Skeletal muscle tissue (tissue), 4 donors: ENCODE results near the gene ATXN1. TPM values are rescaled to one million over a fixed set of nuclear protein-coding genes. Genes with fewer than 3 reads are reported as not detected.

Experiments
- H3K27ac ChIP-seq: one replicate; pipeline ENCODE4 v1.7.0; 2013; ENCODE audit warnings: mild to moderate bottlenecking, low read depth, low read length, inconsistent platforms
- H3K27me3 ChIP-seq, 3 donors: one replicate each; pipeline ENCODE4 v1.7.0; 2013; ENCODE audit warnings: low read length in 3 of 3; ENCODE audit not compliant: control insufficient read depth in 3 of 3, insufficient read depth in 3 of 3
- H3K36me3 ChIP-seq, 3 donors: one replicate each; pipeline ENCODE4 v1.7.0; 2013; ENCODE audit warnings: low read length in 3 of 3; ENCODE audit not compliant: control insufficient read depth in 3 of 3, insufficient read depth in 3 of 3
- H3K4me1 ChIP-seq, 3 donors: one replicate each; pipeline ENCODE4 v1.7.0; 2013; ENCODE audit warnings: low read length in 3 of 3, mild to moderate bottlenecking in 3 of 3; ENCODE audit not compliant: control insufficient read depth in 3 of 3, insufficient read depth in 3 of 3
- H3K4me3 ChIP-seq, 3 donors: one replicate each; pipeline ENCODE4 v1.7.0; 2013; ENCODE audit warnings: low read length in 3 of 3
- H3K9ac ChIP-seq, 3 donors: one replicate each; pipeline ENCODE4 v1.7.0; 2013; ENCODE audit warnings: low read length in 3 of 3, mild to moderate bottlenecking in 3 of 3, moderate library complexity in 2 of 3, low read depth in 1 of 3
- H3K9me3 ChIP-seq, 3 donors: one replicate each; pipeline ENCODE4 v1.7.0; 2013; ENCODE audit warnings: low read length in 3 of 3; ENCODE audit not compliant: control insufficient read depth in 3 of 3
- total RNA-seq: library from RNA; depleted of rRNA; stranded (reverse); fragments of >200 nt; gene quantifications from one replicate; pipeline ENCODE4 v1.2.3, GENCODE V29; 2014
- donor health status: Osteomylitis.

Gene ATXN1
- total RNA-seq, 1 donor from 2014 or later = 30.8 TPM

GRCh38 chr6:16494793-16495192 lies 266.5 kb downstream of the ATXN1 start:
- Histone ChIP-seq H3K4me3 (no peak overlapping the region), H3K36me3 (no peaks in the 10 kb centered on the region), H3K27me3 (no peaks in the 10 kb centered on the region), H3K27ac (no peak overlapping the region), H3K9ac (no peak overlapping the region), H3K4me1 (peaks cover 2 to 15% (median 6%) of the 10 kb centered on the region in 3 donors), H3K9me3 (no peaks in the 10 kb centered on the region)

GRCh38 chr6:16493802-16494201 lies 267.5 kb downstream of the ATXN1 start:
- Histone ChIP-seq H3K27me3 (no peaks in the 10 kb centered on the region), H3K27ac (no peak overlapping the region), H3K9me3 (no peaks in the 10 kb centered on the region), H3K36me3 (no peaks in the 10 kb centered on the region), H3K9ac (no peak overlapping the region), H3K4me1 (peaks cover 5 to 22% (median 10%) of the 10 kb centered on the region in 3 donors), H3K4me3 (no peak overlapping the region)

GRCh38 chr6:16493112-16493511 lies 268.1 kb downstream of the ATXN1 start:
- Histone ChIP-seq H3K9me3 (no peaks in the 10 kb centered on the region), H3K4me1 (peaks cover 7 to 27% (median 11%) of the 10 kb centered on the region in 3 donors), H3K27me3 (no peaks in the 10 kb centered on the region), H3K36me3 (no peaks in the 10 kb centered on the region), H3K9ac (no peak overlapping the region), H3K4me3 (no peak overlapping the region), H3K27ac (no peak overlapping the region)

- H3K36me3 ChIP-seq = no peaks in the 10 kb centered on the region
- H3K4me1 ChIP-seq = peaks cover 7 to 22% (median 11%) of the 10 kb centered on the region in 3 donors
- no peaks in the 10 kb centered on the region for H3K27me3 ChIP-seq
- no peak overlapping the region for H3K27ac ChIP-seq
- H3K9me3 ChIP-seq = no peaks in the 10 kb centered on the region
- H3K9ac ChIP-seq = no peak overlapping the region
- H3K4me3 ChIP-seq = no peak overlapping the region
Observed at GRCh38 chr6:16491666-16492313, 269.5 kb downstream of the ATXN1 start.

GRCh38 chr6:16490616-16491015 lies 270.6 kb downstream of the ATXN1 start:
- Histone ChIP-seq H3K36me3 (peaks cover 0 to 3% (median 0%) of the 10 kb centered on the region in 3 donors), H3K27ac (no peak overlapping the region), H3K4me1 (peaks cover 7 to 22% (median 11%) of the 10 kb centered on the region in 3 donors), H3K9me3 (no peaks in the 10 kb centered on the region), H3K9ac (no peak overlapping the region), H3K4me3 (no peak overlapping the region), H3K27me3 (no peaks in the 10 kb centered on the region)

GRCh38 chr6:16488813-16489212 lies 272.4 kb downstream of the ATXN1 start:
- H3K9ac ChIP-seq = no peak overlapping the region
- no peaks in the 10 kb centered on the region for H3K27me3 ChIP-seq
- H3K9me3 ChIP-seq = no peaks in the 10 kb centered on the region
- H3K36me3 ChIP-seq = peaks cover 0 to 4% (median 3%) of the 10 kb centered on the region in 3 donors
- H3K4me1 ChIP-seq = peaks cover 7 to 22% (median 7%) of the 10 kb centered on the region in 3 donors
- H3K4me3 ChIP-seq = no peak overlapping the region
- no peak overlapping the region for H3K27ac ChIP-seq

GRCh38 chr6:16487996-16488674 lies 273.1 kb downstream of the ATXN1 start:
- Histone ChIP-seq H3K36me3 (peaks cover 0 to 4% (median 4%) of the 10 kb centered on the region in 3 donors), H3K9me3 (peaks cover 0 to 1% (median 0%) of the 10 kb centered on the region in 3 donors), H3K9ac (no peak overlapping the region), H3K27me3 (no peaks in the 10 kb centered on the region), H3K4me1 (peaks cover 7 to 22% (median 7%) of the 10 kb centered on the region in 3 donors), H3K4me3 (no peak overlapping the region), H3K27ac (no peak overlapping the region)

- no peak overlapping the region for H3K27ac ChIP-seq
- no peak overlapping the region for H3K9ac ChIP-seq
- peaks cover 0 to 7% (median 4%) of the 10 kb centered on the region in 3 donors for H3K36me3 ChIP-seq
- no peaks in the 10 kb centered on the region for H3K27me3 ChIP-seq
- H3K9me3 ChIP-seq = peaks cover 0 to 3% (median 0%) of the 10 kb centered on the region in 3 donors
- H3K4me3 ChIP-seq = no peak overlapping the region
- peaks cover 7 to 22% (median 7%) of the 10 kb centered on the region in 3 donors for H3K4me1 ChIP-seq
Observed at GRCh38 chr6:16486661-16487060, 274.6 kb downstream of the ATXN1 start.

GRCh38 chr6:16483315-16483875 lies 277.9 kb downstream of the ATXN1 start:
- no peak overlapping the region for H3K27ac ChIP-seq

More at GRCh38 chr6:16483315-16483875, 277.9 kb downstream of the ATXN1 start:
- Histone ChIP-seq H3K4me3 (no peak overlapping the region), H3K4me1 (peaks cover 1 to 7% (median 1%) of the 10 kb centered on the region in 3 donors), H3K36me3 (peaks cover 0 to 7% (median 4%) of the 10 kb centered on the region in 3 donors), H3K27me3 (no peaks in the 10 kb centered on the region), H3K9ac (no peak overlapping the region), H3K9me3 (peaks cover 0 to 3% (median 0%) of the 10 kb centered on the region in 3 donors)
